Heart right ventricle (tissue), 16 donors: ENCODE data around the gene KCNMB2. TPM values are rescaled to one million over a fixed set of nuclear protein-coding genes. Genes with fewer than 3 reads are reported as not detected.

Experiments used
- ATAC-seq, 8 donors: fragments of 200-7000 bp; cut with Tn5 transposase; one replicate each; pipeline ENCODE4 v1.9.1; 2020; ENCODE audit warnings: mild to moderate bottlenecking in 8 of 8, moderate library complexity in 8 of 8, moderate number of reproducible peaks in 1 of 8
- DNase-seq, 2 donors: peaks; one replicate each; pipeline ENCODE4 v3.0.0-alpha.2; 2020
- H3K27ac ChIP-seq, 10 donors: fragments of 200-600 bp; sonication (generic) in 2 of 10; one replicate each; pipeline versions ENCODE4 v1.5.0 to v1.8.0; 2020 to 2022; ENCODE audit warnings: mild to moderate bottlenecking in 3 of 10
- H3K27me3 ChIP-seq, 7 donors: fragments of 200-600 bp; one replicate each; pipeline ENCODE4 v1.8.0; 2021 to 2022; ENCODE audit warnings: mild to moderate bottlenecking in 2 of 7
- H3K36me3 ChIP-seq, 9 donors: fragments of 200-600 bp; sonication (generic) in 1 of 9; one replicate each; pipeline versions ENCODE4 v1.5.0 to v1.8.0; 2020 to 2022; ENCODE audit warnings: mild to moderate bottlenecking in 2 of 9
- H3K4me1 ChIP-seq, 9 donors: fragments of 200-600 bp; sonication (generic) in 1 of 9; one replicate each; pipeline versions ENCODE4 v1.5.0 to v1.8.0; 2020 to 2022; ENCODE audit warnings: mild to moderate bottlenecking in 4 of 9
- H3K4me3 ChIP-seq, 10 donors: fragments of 200-600 bp; sonication (generic) in 2 of 10; one replicate each; pipeline versions ENCODE4 v1.5.0 to v1.8.0; 2020 to 2022; ENCODE audit warnings: mild to moderate bottlenecking in 7 of 10, moderate library complexity in 2 of 10
- H3K9me3 ChIP-seq, 11 donors: fragments of 200-600 bp in 10 of 11; sonication (generic) in 2 of 11; one replicate each; pipeline versions ENCODE4 v1.5.0 to v1.8.0; 2013 to 2022; ENCODE audit warnings: mild to moderate bottlenecking in 2 of 11, control low read depth in 1 of 11, moderate library complexity in 1 of 11
- CTCF ChIP-seq, 9 donors: fragments of 200-600 bp; sonication (generic) in 2 of 9; IDR thresholded peaks; one replicate each; pipeline versions ENCODE4 v1.5.0 to v1.8.0; 2021 to 2022; ENCODE audit warnings: antibody characterized with exemption in 9 of 9, mild to moderate bottlenecking in 5 of 9, moderate library complexity in 1 of 9
- WGBS, 2 donors: extraction: QIAGEN DNeasy Blood & Tissue Kit; methylation state at CpG; one replicate each; pipeline ENCODE4 v1.1.7; 2013; ENCODE audit warnings: inconsistent platforms in 1 of 2; 5-methylcytosine and 5-hydroxymethylcytosine counted together
- intact Hi-C, 10 donors: fragments of 100-400 bp; cut with DNase I; formaldehyde crosslinking; loops; one replicate each; pipeline versions ENCODE4 v1.11.1 to v1.14.2; 2022
- polyA plus RNA-seq, 2 donors: library from polyadenylated mRNA; stranded (reverse); fragments of 200-250 nt; gene quantifications; one replicate each; pipeline ENCODE4 v1.2.3, GENCODE V29; 2013
- total RNA-seq, 10 donors: library from RNA; stranded (reverse); fragmentation: NEBNext Ultra II Directional in 3 of 10; extraction: Animal tissue kit (Norgen Biotek cat#: 25700) in 3 of 10; gene quantifications; one replicate each; pipeline versions ENCODE4 v1.2.1 to v1.2.4, GENCODE V29; 2021 to 2023
- donor health status: Arrhythmogenic right ventricular cardiomyopathy.
- donor health status: ischemic (EF 13 %, LVEDD 7.1; RV severe dilation, severe dysfunction).
- donor health status: healthy with polysubstance abuse.
- donor health status: DM: no; HTN: yes; CAD: no.
- donor health status: DM: no; HTN: no; CAD: no.
- donor health status: ischemic (EF 25% LVEDD 6.9; RV normal size, moderate dysfunction).
- donor health status: ischemic (EF 25% LVEDD 5.7; RV mildly dilated, moderate dysfunction).
- donor health status: healthy.
- donor health status: DM: yes; HTN: yes; CAD: no.
- donor health status: Ischemic cardiomyopathy.
- donor health status: ischemic (EF 35%, LVEDD 5.7; RV mildly dilated, moderate dysfunction).
- donor health status: nonischemic (EF 11% LVEDD 7.7; RV severe dilation, severe dysfunction).
- donor health status: DM: yes; HTN: yes; CAD: no.
- donor health status: PGD.
- donor health status: ischemic (EF 29% LVEDD 5.4; RV normal size, mild dysfunction).
- donor health status: nonischemic (EF 23%, LVEDD 6.1; RV moderate dilation, normal function).

The KCNMB2 gene
- total and polyA plus RNA-seq, 12 donors = 0.55 to 9.2 (median 3.6) TPM

GRCh38 chr3:178655488-178655887 lies 119.3 kb downstream of the KCNMB2 start:
- no peak overlapping the region for H3K4me3 ChIP-seq
- intact Hi-C loops = no loop called here
- no peaks in the 10 kb centered on the region for H3K27me3 ChIP-seq
- no peaks in the 10 kb centered on the region for H3K36me3 ChIP-seq
- TF ChIP-seq CTCF (IDR thresholded peaks at IDR 0.05) = no peak
- H3K9me3 ChIP-seq = peaks cover 0 to 28% (median 0%) of the 10 kb centered on the region in 11 donors
- H3K4me1 ChIP-seq = peaks cover 0 to 10% (median 0%) of the 10 kb centered on the region in 9 donors
- 86 to 92% methylated on average over 4 of the region's 4 CpGs for WGBS, 2 donors
- DNase-seq (no peak), ATAC-seq (no peak)
- no peak overlapping the region for H3K27ac ChIP-seq

GRCh38 chr3:178658694-178659325 lies 122.6 kb downstream of the KCNMB2 start:
- DNase-seq (no peak), ATAC-seq (no peak)
- WGBS, 2 donors = 39 to 50% methylated on average over 4 of the region's 4 CpGs
- H3K4me1 ChIP-seq = peaks cover 0 to 11% (median under 1%) of the 10 kb centered on the region in 9 donors
- TF ChIP-seq CTCF (IDR thresholded peaks at IDR 0.05) = no peak
- no peaks in the 10 kb centered on the region for H3K36me3 ChIP-seq
- H3K9me3 ChIP-seq = peaks cover 0 to 11% (median 0%) of the 10 kb centered on the region in 11 donors
- H3K4me3 ChIP-seq = no peak overlapping the region
- no peak overlapping the region for H3K27ac ChIP-seq
- no peaks in the 10 kb centered on the region for H3K27me3 ChIP-seq
- intact Hi-C loops = no loop called here

GRCh38 chr3:178663201-178663934 lies 127.1 kb downstream of the KCNMB2 start:
- Histone ChIP-seq H3K27me3 (no peaks in the 10 kb centered on the region), H3K4me3 (no peak overlapping the region), H3K27ac (peak overlapping the region in 1 of 10 donors; percentile 20), H3K36me3 (no peaks in the 10 kb centered on the region), H3K4me1 (peaks cover 0 to 39% (median 19%) of the 10 kb centered on the region in 9 donors), H3K9me3 (peaks cover 0 to 6% (median 0%) of the 10 kb centered on the region in 11 donors)
- intact Hi-C loops = loop anchor here in 1 of 10 donors (10.0 kb wide), 1 partner anchor 119 kb away; no protein-coding TSS in a partner anchor
- no peak for DNase-seq
- no peak for TF ChIP-seq CTCF (IDR thresholded peaks at IDR 0.05)
- 58 to 69% methylated on average over 1 of the region's 1 CpG for WGBS, 2 donors
- ATAC-seq = no peak

GRCh38 chr3:178665747-178666146 lies 129.5 kb downstream of the KCNMB2 start:
- Histone ChIP-seq H3K4me3 (no peak overlapping the region), H3K27ac (peak overlapping the region in 7 of 10 donors; percentile 11 to 69 (median 66)), H3K27me3 (no peaks in the 10 kb centered on the region), H3K36me3 (no peaks in the 10 kb centered on the region), H3K4me1 (peaks cover 3 to 54% (median 24%) of the 10 kb centered on the region in 9 donors), H3K9me3 (peaks cover 0 to 6% (median 0%) of the 10 kb centered on the region in 11 donors)
- ATAC-seq (peak; percentile 77 to 94 (median 88)), DNase-seq (peak in 1 of 2 donors; percentile 63)
- no peak for TF ChIP-seq CTCF (IDR thresholded peaks at IDR 0.05)
- WGBS, 2 donors = 16 to 22% methylated on average over 4 of the region's 4 CpGs
- intact Hi-C loops = loop anchor here in 1 of 10 donors (10.0 kb wide), 1 partner anchor 121 kb away; no protein-coding TSS in a partner anchor
